HepG2 (cell line): Measurements from ENCODE around the gene TNRC18. TPM values are rescaled to one million over a fixed set of nuclear protein-coding genes. Genes with fewer than 3 reads are reported as not detected.

Experiments used
- AGO1 ChIP-seq: fragments of 200-400 bp; formaldehyde crosslinking; IDR thresholded peaks from 2 replicates; pipeline ENCODE4 v1.6.1; 2017; ENCODE audit warnings: mild to moderate bottlenecking, low read depth, low read length, moderate library complexity; ENCODE audit not compliant: poor library complexity, severe bottlenecking
- ARID4A ChIP-seq: sonication (generic); formaldehyde crosslinking; IDR thresholded peaks from 2 replicates; pipeline ENCODE4 v1.5.0; 2020; ENCODE audit warnings: mild to moderate bottlenecking, missing genetic modification reagents, borderline replicate concordance
- HCFC1 ChIP-seq: fragments of 150-350 bp; IDR thresholded peaks from 2 replicates; pipeline ENCODE4 v1.6.1; 2014; ENCODE audit warnings: low read depth, low read length
- HDAC1 ChIP-seq: sonication (generic); formaldehyde crosslinking; IDR thresholded peaks from 2 replicates; pipeline ENCODE4 v1.5.1; 2020; ENCODE audit warnings: mild to moderate bottlenecking, missing genetic modification reagents
- HDAC2 ChIP-seq: sonication (generic); formaldehyde crosslinking; IDR thresholded peaks from 2 replicates; pipeline ENCODE4 v1.4.0; 2020; ENCODE audit warnings: missing genetic modification reagents
- MAZ ChIP-seq, 2 experiments: sonication (generic) in 1 of 2; formaldehyde crosslinking in 1 of 2; IDR thresholded peaks; 2 replicates each; pipeline versions ENCODE4 v1.5.0 to v1.6.1; 2012 to 2020; ENCODE audit warnings: low read depth in 2 of 2, mild to moderate bottlenecking in 2 of 2, borderline replicate concordance in 1 of 2, improper control_type of control experiment in 1 of 2, low read length in 1 of 2, missing genetic modification reagents in 1 of 2, moderate library complexity in 1 of 2
- MED1 ChIP-seq: sonication (generic); formaldehyde crosslinking; IDR thresholded peaks from 2 replicates; pipeline ENCODE4 v1.4.0; 2020; ENCODE audit warnings: missing genetic modification reagents
- MEF2D ChIP-seq: sonication (generic); formaldehyde crosslinking; IDR thresholded peaks from 2 replicates; pipeline ENCODE4 v1.5.1; 2020; ENCODE audit warnings: mild to moderate bottlenecking, missing genetic modification reagents
- MYC ChIP-seq: sonication (generic); formaldehyde crosslinking; IDR thresholded peaks from 2 replicates; pipeline ENCODE4 v1.9.0; 2021; ENCODE audit warnings: missing genetic modification reagents, borderline replicate concordance
- NR2F1 ChIP-seq, 2 experiments: fragments of 450-650 bp in 1 of 2; formaldehyde crosslinking in 1 of 2; IDR thresholded peaks; 2 replicates each; pipeline versions ENCODE4 v1.5.0 to v1.6.1; 2016 to 2020; ENCODE audit warnings: mild to moderate bottlenecking in 1 of 2, missing compliant biosample characterization in 1 of 2, missing genetic modification reagents in 1 of 2, moderate library complexity in 1 of 2
- POGZ ChIP-seq: sonication (generic); formaldehyde crosslinking; IDR thresholded peaks from 2 replicates; pipeline ENCODE4 v1.4.0; 2020; ENCODE audit warnings: mild to moderate bottlenecking, missing genetic modification reagents
- RARA ChIP-seq: IDR thresholded peaks from 2 replicates; pipeline ENCODE4 v1.6.1; 2016; ENCODE audit warnings: missing genetic modification reagents, missing compliant biosample characterization
- SAFB2 ChIP-seq: sonication (generic); formaldehyde crosslinking; IDR thresholded peaks from 2 replicates; pipeline ENCODE4 v1.5.1; 2020; ENCODE audit warnings: missing genetic modification reagents, low read depth, mild to moderate bottlenecking, borderline replicate concordance
- SPEN ChIP-seq: sonication (generic); formaldehyde crosslinking; IDR thresholded peaks from 2 replicates; pipeline ENCODE4 v1.5.1; 2020; ENCODE audit warnings: low read depth, mild to moderate bottlenecking, missing genetic modification reagents
- TFAP4 ChIP-seq: sonication (generic); IDR thresholded peaks from 2 replicates; pipeline ENCODE4 v1.6.1; 2016; ENCODE audit warnings: low read depth, borderline replicate concordance
- ZNF180 ChIP-seq: sonication (generic); formaldehyde crosslinking; IDR thresholded peaks from 2 replicates; pipeline ENCODE4 v1.4.0; 2020; ENCODE audit warnings: low read depth, missing genetic modification reagents, borderline replicate concordance
- ZNF317 ChIP-seq: sonication (generic); formaldehyde crosslinking; IDR thresholded peaks from 2 replicates; pipeline ENCODE4 v1.5.0; 2020; ENCODE audit warnings: mild to moderate bottlenecking, missing genetic modification reagents
- polyA plus RNA-seq, 8 experiments: library from polyadenylated mRNA; depleted of rRNA in 3 of 8; stranded (reverse) in 7 of 8; unstranded in 1 of 8; fragments of >200 nt; fragmentation: Illumina TruSeq in 4 of 8; extraction: Trizol in 4 of 8; gene quantifications; 2 replicates each; pipeline versions ENCODE4 v1.2.1 to v1.2.3, GENCODE V29; 2011 to 2016; ENCODE audit warnings: low read depth in 4 of 8, missing spikeins in 1 of 8, mixed read lengths in 1 of 8; ENCODE audit not compliant: insufficient read depth in 1 of 8
- total RNA-seq, 5 experiments: library from RNA; depleted of rRNA; stranded (reverse); fragments of >200 nt; fragmentation: Illumina TruSeq; extraction: Trizol; gene quantifications; 2 replicates each; pipeline ENCODE4 v1.2.3, GENCODE V29; 2016; ENCODE audit warnings: low read depth in 1 of 5
- TF ChIP-seq, protein P1 (sequence below): sonication (generic); formaldehyde crosslinking; IDR thresholded peaks from 2 replicates; pipeline ENCODE4 v1.4.0; 2020; ENCODE audit warnings: missing genetic modification reagents, low read depth, mild to moderate bottlenecking, borderline replicate concordance
- TF ChIP-seq, protein P2 (sequence below): IDR thresholded peaks from 2 replicates; pipeline ENCODE4 v1.6.1; 2016; ENCODE audit warnings: missing compliant biosample characterization, missing genetic modification reagents, borderline replicate concordance

TNRC18 gene
- total and polyA plus RNA-seq, 2 of the 13 experiments (the other 11 are each of a cell fraction or from before 2014, with no cell fraction given) = 11.7 to 17.4 TPM

DNA sequence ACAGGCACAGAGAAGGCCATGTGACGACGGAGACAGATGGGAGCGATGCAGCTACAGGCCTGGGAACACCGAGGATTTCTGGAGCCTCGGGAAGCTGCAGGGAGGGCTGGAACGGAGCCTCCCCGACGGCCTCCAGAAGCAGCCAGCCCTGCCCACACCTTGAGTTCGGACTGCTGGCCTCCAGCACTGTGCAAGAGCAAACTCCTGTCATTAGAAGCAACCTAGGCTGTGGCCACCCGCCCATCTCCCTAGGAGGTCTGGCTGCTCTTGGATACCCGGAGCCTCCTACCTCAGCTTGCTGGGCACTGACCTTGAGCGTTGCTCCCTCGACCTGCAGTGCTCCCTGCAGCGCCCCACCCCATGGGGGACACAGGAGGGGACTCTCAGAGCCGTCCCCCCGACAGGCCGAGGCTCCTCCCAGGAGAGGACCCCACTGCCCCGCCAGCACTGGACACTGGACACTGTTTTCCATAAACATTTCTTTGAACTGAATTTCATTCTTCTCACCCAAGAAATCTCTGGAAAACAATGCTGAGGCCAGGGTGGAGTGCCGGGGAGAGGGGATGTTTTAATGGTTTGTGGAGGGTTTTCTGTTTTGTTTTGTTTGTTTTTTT lies 22.5 kb upstream of the TNRC18 start (continued):
- TF ChIP-seq ARID4A (CRISPR knock-in tag) (peak; percentile 42; the same call in 1 of the 2 replicates), MEF2D (CRISPR knock-in tag) (0 out of 2 replicates have a peak, but pooled peaks have one; percentile 20), HDAC2 (CRISPR knock-in tag) (peak; percentile 62; the same call in 1 of the 2 replicates), SAFB2 (CRISPR knock-in tag) (no peak), SPEN (CRISPR knock-in tag) (peak; percentile 40; the same call in 1 of the 2 replicates), MYC (CRISPR knock-in tag) (0 out of 2 replicates have a peak, but pooled peaks have one; percentile 25), MAZ (IDR thresholded peaks at IDR 0.05; ENCODE audit: borderline replicate concordance, low read depth, low read length) (no peak), MAZ (CRISPR knock-in tag; IDR thresholded peaks at IDR 0.05; ENCODE audit: low read depth) (peak; percentile 47; the same call in 1 of the 2 replicates), RARA (peak; percentile 48; the same call in 1 of the 2 replicates), AGO1 (peak; percentile 86), NR2F1 (CRISPR knock-in tag; IDR thresholded peaks at IDR 0.05) (peak; percentile 51 to 66; a peak in 3 of 4 replicates), MED1 (CRISPR knock-in tag) (peak; percentile 57; the same call in 1 of the 2 replicates), HDAC1 (peak; percentile 57), HCFC1 (no peak), POGZ (CRISPR knock-in tag) (no peak), ZNF180 (CRISPR knock-in tag) (no peak), TFAP4 (no peak), ZNF317 (CRISPR knock-in tag) (0 out of 2 replicates have a peak, but pooled peaks have one; percentile 29)
- TF ChIP-seq, protein P1, sequence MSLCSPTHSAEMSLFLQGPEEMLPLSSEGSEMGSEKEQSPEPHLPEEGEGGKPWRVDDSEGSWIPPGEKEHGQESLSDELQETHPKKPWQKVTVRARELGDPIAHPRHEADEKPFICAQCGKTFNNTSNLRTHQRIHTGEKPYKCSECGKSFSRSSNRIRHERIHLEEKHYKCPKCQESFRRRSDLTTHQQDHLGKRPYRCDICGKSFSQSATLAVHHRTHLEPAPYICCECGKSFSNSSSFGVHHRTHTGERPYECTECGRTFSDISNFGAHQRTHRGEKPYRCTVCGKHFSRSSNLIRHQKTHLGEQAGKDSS (CRISPR knock-in tag) = peak; percentile 88
- TF ChIP-seq, protein P2, sequence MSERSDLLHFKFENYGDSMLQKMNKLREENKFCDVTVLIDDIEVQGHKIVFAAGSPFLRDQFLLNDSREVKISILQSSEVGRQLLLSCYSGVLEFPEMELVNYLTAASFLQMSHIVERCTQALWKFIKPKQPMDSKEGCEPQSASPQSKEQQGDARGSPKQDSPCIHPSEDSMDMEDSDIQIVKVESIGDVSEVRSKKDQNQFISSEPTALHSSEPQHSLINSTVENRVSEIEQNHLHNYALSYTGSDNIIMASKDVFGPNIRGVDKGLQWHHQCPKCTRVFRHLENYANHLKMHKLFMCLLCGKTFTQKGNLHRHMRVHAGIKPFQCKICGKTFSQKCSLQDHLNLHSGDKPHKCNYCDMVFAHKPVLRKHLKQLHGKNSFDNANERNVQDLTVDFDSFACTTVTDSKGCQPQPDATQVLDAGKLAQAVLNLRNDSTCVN (CRISPR knock-in tag) = peak; percentile 86; the same call in 1 of the 2 replicates
